Measurements from ENCODE around the gene DHRSX.
"Not testable (repeated sequence)": the region's sequence is repeated elsewhere in the genome, so short reads cannot be mapped to it uniquely, and the experiment has no call there.

DHRSX gene

GRCh38 chrX:2242326-2242725 lies 258.4 kb downstream of the DHRSX start:
- DNase-seq, result no peak

GRCh38 chrX:2241496-2241895 lies 259.3 kb downstream of the DHRSX start:
- not testable (repeated sequence) for DNase-seq

GRCh38 chrX:2240761-2241160 lies 260.0 kb downstream of the DHRSX start:
- DNase-seq, result not testable (repeated sequence)

- no peak for DNase-seq
Observed at GRCh38 chrX:2237976-2238375, 262.8 kb downstream of the DHRSX start.

- no peak for DNase-seq
Observed at GRCh38 chrX:2231570-2232192, 269.1 kb downstream of the DHRSX start.

- DNase-seq, result no peak
Observed at GRCh38 chrX:2230457-2230856, 270.3 kb downstream of the DHRSX start.

- DNase-seq, result no peak
Observed at GRCh38 chrX:2228536-2228935, 272.2 kb downstream of the DHRSX start.

GRCh38 chrX:2226906-2227656 lies 273.7 kb downstream of the DHRSX start:
- no peak for DNase-seq

- no peak for DNase-seq
Observed at GRCh38 chrX:2226182-2226581, 274.6 kb downstream of the DHRSX start.

- no peak for DNase-seq
Observed at GRCh38 chrX:2224597-2225235, 276.1 kb downstream of the DHRSX start.

GRCh38 chrX:2224161-2224560 lies 276.6 kb downstream of the DHRSX start:
- DNase-seq, result no peak

- DNase-seq, result no peak
Observed at GRCh38 chrX:2220829-2221567, 279.8 kb downstream of the DHRSX start.

GRCh38 chrX:2220296-2220695 lies 280.5 kb downstream of the DHRSX start:
- no peak for DNase-seq

- DNase-seq, result not testable (repeated sequence)
Observed at GRCh38 chrX:2214138-2214823, 286.5 kb downstream of the DHRSX start.

GRCh38 chrX:2211667-2212066 lies 289.1 kb downstream of the DHRSX start:
- not testable (repeated sequence) for DNase-seq

- no peak for DNase-seq
Observed at GRCh38 chrX:2193273-2193592, 307.5 kb downstream of the DHRSX start.

GRCh38 chrX:2192584-2193272 lies 308.0 kb downstream of the DHRSX start:
- DNase-seq, result no peak

GRCh38 chrX:2188840-2189239 lies 311.9 kb downstream of the DHRSX start:
- DNase-seq, result no peak

- DNase-seq, result no peak
Observed at GRCh38 chrX:2188330-2188792, 312.4 kb downstream of the DHRSX start.

- DNase-seq, result no peak
Observed at GRCh38 chrX:2187352-2188115, 313.2 kb downstream of the DHRSX start.

- no peak for DNase-seq
Observed at GRCh38 chrX:2185341-2186082, 315.3 kb downstream of the DHRSX start.
